ENCODE results near the gene CCDC185. TPM values are rescaled to one million over a fixed set of nuclear protein-coding genes. Genes with fewer than 3 reads are reported as not detected.
"Not testable (repeated sequence)": the region's sequence is repeated elsewhere in the genome, so short reads cannot be mapped to it uniquely, and the experiment has no call there.

Gene CCDC185
- total RNA-seq, 1 experiment from 2014 or later, result not detected

- in situ Hi-C loops (cut with HindIII; ENCODE audit: low pct_unique_long_range_greater_than_20kb, low sequenced_read_pairs), result no loop called here
- DNase-seq (ENCODE audit: low read depth, low spot score), result no peak
These were observed 19.1 kb upstream of the CCDC185 start for GRCh38 chr1:223374064-223374610.

- DNase-seq (ENCODE audit: low read depth, low spot score), result no peak
- in situ Hi-C loops (cut with HindIII; ENCODE audit: low pct_unique_long_range_greater_than_20kb, low sequenced_read_pairs), result no loop called here
These were observed 14.5 kb upstream of the CCDC185 start for GRCh38 chr1:223378754-223379153.

- DNase-seq (ENCODE audit: low read depth, low spot score), result no peak
- in situ Hi-C loops (cut with HindIII; ENCODE audit: low pct_unique_long_range_greater_than_20kb, low sequenced_read_pairs), result no loop called here
These were observed 7.2 kb upstream of the CCDC185 start for GRCh38 chr1:223386013-223386412.

- in situ Hi-C loops (cut with HindIII; ENCODE audit: low pct_unique_long_range_greater_than_20kb, low sequenced_read_pairs), result no loop called here
- no peak for DNase-seq (ENCODE audit: low read depth, low spot score)
These were observed 2.6 kb upstream of the CCDC185 start for GRCh38 chr1:223390618-223391017.

GRCh38 chr1:223394242-223394641 lies 1.0 kb downstream of the CCDC185 start:
- no peak for DNase-seq (ENCODE audit: low read depth, low spot score)
- in situ Hi-C loops (cut with HindIII; ENCODE audit: low pct_unique_long_range_greater_than_20kb, low sequenced_read_pairs), result no loop called here

GRCh38 chr1:223394706-223395105 lies 1.5 kb downstream of the CCDC185 start:
- DNase-seq (ENCODE audit: low read depth, low spot score), result no peak
- in situ Hi-C loops (cut with HindIII; ENCODE audit: low pct_unique_long_range_greater_than_20kb, low sequenced_read_pairs), result no loop called here

- in situ Hi-C loops (cut with HindIII; ENCODE audit: low pct_unique_long_range_greater_than_20kb, low sequenced_read_pairs); DNase-seq (ENCODE audit: low read depth, low spot score): not testable (repeated sequence)
These were observed 6.2 kb downstream of the CCDC185 start for GRCh38 chr1:223399393-223399792.

- in situ Hi-C loops (cut with HindIII; ENCODE audit: low pct_unique_long_range_greater_than_20kb, low sequenced_read_pairs), result no loop called here
- DNase-seq (ENCODE audit: low read depth, low spot score), result no peak
These were observed 8.9 kb downstream of the CCDC185 start for GRCh38 chr1:223401873-223402789.

- DNase-seq (ENCODE audit: low read depth, low spot score), result no peak
- in situ Hi-C loops (cut with HindIII; ENCODE audit: low pct_unique_long_range_greater_than_20kb, low sequenced_read_pairs), result no loop called here
These were observed 9.6 kb downstream of the CCDC185 start for GRCh38 chr1:223402790-223403142.

- in situ Hi-C loops (cut with HindIII; ENCODE audit: low pct_unique_long_range_greater_than_20kb, low sequenced_read_pairs), result no loop called here
- no peak for DNase-seq (ENCODE audit: low read depth, low spot score)
These were observed 10.1 kb downstream of the CCDC185 start for GRCh38 chr1:223403184-223403815.

GRCh38 chr1:223405507-223405906 lies 12.3 kb downstream of the CCDC185 start:
- DNase-seq (ENCODE audit: low read depth, low spot score), result no peak
- in situ Hi-C loops (cut with HindIII; ENCODE audit: low pct_unique_long_range_greater_than_20kb, low sequenced_read_pairs), result no loop called here

GRCh38 chr1:223410036-223410435 lies 16.8 kb downstream of the CCDC185 start:
- in situ Hi-C loops (cut with HindIII; ENCODE audit: low pct_unique_long_range_greater_than_20kb, low sequenced_read_pairs), result no loop called here
- DNase-seq (ENCODE audit: low read depth, low spot score), result no peak

GRCh38 chr1:223411309-223411708 lies 18.1 kb downstream of the CCDC185 start:
- in situ Hi-C loops (cut with HindIII; ENCODE audit: low pct_unique_long_range_greater_than_20kb, low sequenced_read_pairs), result no loop called here

GRCh38 chr1:223411710-223412109 lies 18.5 kb downstream of the CCDC185 start:
- in situ Hi-C loops (cut with HindIII; ENCODE audit: low pct_unique_long_range_greater_than_20kb, low sequenced_read_pairs), result no loop called here
- DNase-seq (ENCODE audit: low read depth, low spot score), result no peak

More at GRCh38 chr1:223411309-223411708, 18.1 kb downstream of the CCDC185 start:
- no peak for DNase-seq (ENCODE audit: low read depth, low spot score)

- in situ Hi-C loops (cut with HindIII; ENCODE audit: low pct_unique_long_range_greater_than_20kb, low sequenced_read_pairs), result no loop called here
- no peak for DNase-seq (ENCODE audit: low read depth, low spot score)
These were observed 20.0 kb downstream of the CCDC185 start for GRCh38 chr1:223413216-223413615.

- in situ Hi-C loops (cut with HindIII; ENCODE audit: low pct_unique_long_range_greater_than_20kb, low sequenced_read_pairs), result no loop called here
- no peak for DNase-seq (ENCODE audit: low read depth, low spot score)
These were observed 24.2 kb downstream of the CCDC185 start for GRCh38 chr1:223417444-223417843.

GRCh38 chr1:223417903-223418663 lies 24.9 kb downstream of the CCDC185 start:
- no peak for DNase-seq (ENCODE audit: low read depth, low spot score)
- in situ Hi-C loops (cut with HindIII; ENCODE audit: low pct_unique_long_range_greater_than_20kb, low sequenced_read_pairs), result no loop called here

- DNase-seq (ENCODE audit: low read depth, low spot score), result no peak
- in situ Hi-C loops (cut with HindIII; ENCODE audit: low pct_unique_long_range_greater_than_20kb, low sequenced_read_pairs), result no loop called here
These were observed 25.9 kb downstream of the CCDC185 start for GRCh38 chr1:223419115-223419514.

All from SK-MEL-5 (cell line).